HFFc6 (cell line): ENCODE results near the gene ARL8B. TPM values are rescaled to one million over a fixed set of nuclear protein-coding genes. Genes with fewer than 3 reads are reported as not detected.

Experiments used
- DNase-seq: peaks from one replicate; pipeline ENCODE4 v3.0.0-alpha.2; 2018
- H3K27ac Mint-ChIP-seq: 2 replicates; pipeline ENCODE4 v1.8.0; 2020; ENCODE audit warnings: mild to moderate bottlenecking, mixed read lengths
- H3K27me3 Mint-ChIP-seq: 2 replicates; pipeline ENCODE4 v1.8.0; 2021; ENCODE audit warnings: mild to moderate bottlenecking, moderate library complexity, mixed read lengths; ENCODE audit not compliant: insufficient read depth
- H3K36me3 Mint-ChIP-seq: 2 replicates; pipeline ENCODE4 v1.8.0; 2021; ENCODE audit warnings: low read depth, mixed read lengths
- H3K4me1 Mint-ChIP-seq: 2 replicates; pipeline ENCODE4 v1.8.0; 2020; ENCODE audit warnings: low read depth, mixed read lengths
- H3K4me3 Mint-ChIP-seq: 2 replicates; pipeline ENCODE4 v1.8.0; 2020; ENCODE audit warnings: mild to moderate bottlenecking, moderate library complexity, mixed read lengths
- H3K9me3 Mint-ChIP-seq: 2 replicates; pipeline ENCODE4 v1.8.0; 2020; ENCODE audit warnings: mild to moderate bottlenecking, mixed read lengths
- total RNA-seq, 6 experiments: library from RNA; stranded (reverse); fragmentation: NEBNext Ultra II Directional; extraction: Animal tissue kit (Norgen Biotek cat#: 25700); gene quantifications; 2 replicates in 1 of 6; 3 replicates in 5 of 6; pipeline ENCODE4 v1.2.3, GENCODE V29; 2021
- TF ChIP-seq, protein P1 (sequence below): fragments of 200-600 bp; sonication (generic); IDR thresholded peaks from 2 replicates; pipeline ENCODE4 v1.5.0; 2021; ENCODE audit warnings: antibody characterized with exemption, mild to moderate bottlenecking

The ARL8B gene
- total RNA-seq, 6 experiments from 2014 or later: 48.9 to 64.7 (median 53.7) TPM

- Mint-ChIP-seq H3K9me3 (no peaks in the 10 kb centered on the region), H3K36me3 (peaks cover 37% of the 10 kb centered on the region), H3K4me3 (peak overlapping the region; percentile 50), H3K27me3 (no peaks in the 10 kb centered on the region), H3K27ac (peak overlapping the region; percentile 85), H3K4me1 (peaks cover 77% of the 10 kb centered on the region)
- DNase-seq: no peak
- TF ChIP-seq, protein P1, sequence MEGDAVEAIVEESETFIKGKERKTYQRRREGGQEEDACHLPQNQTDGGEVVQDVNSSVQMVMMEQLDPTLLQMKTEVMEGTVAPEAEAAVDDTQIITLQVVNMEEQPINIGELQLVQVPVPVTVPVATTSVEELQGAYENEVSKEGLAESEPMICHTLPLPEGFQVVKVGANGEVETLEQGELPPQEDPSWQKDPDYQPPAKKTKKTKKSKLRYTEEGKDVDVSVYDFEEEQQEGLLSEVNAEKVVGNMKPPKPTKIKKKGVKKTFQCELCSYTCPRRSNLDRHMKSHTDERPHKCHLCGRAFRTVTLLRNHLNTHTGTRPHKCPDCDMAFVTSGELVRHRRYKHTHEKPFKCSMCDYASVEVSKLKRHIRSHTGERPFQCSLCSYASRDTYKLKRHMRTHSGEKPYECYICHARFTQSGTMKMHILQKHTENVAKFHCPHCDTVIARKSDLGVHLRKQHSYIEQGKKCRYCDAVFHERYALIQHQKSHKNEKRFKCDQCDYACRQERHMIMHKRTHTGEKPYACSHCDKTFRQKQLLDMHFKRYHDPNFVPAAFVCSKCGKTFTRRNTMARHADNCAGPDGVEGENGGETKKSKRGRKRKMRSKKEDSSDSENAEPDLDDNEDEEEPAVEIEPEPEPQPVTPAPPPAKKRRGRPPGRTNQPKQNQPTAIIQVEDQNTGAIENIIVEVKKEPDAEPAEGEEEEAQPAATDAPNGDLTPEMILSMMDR: no peak
Observed at GRCh38 chr3:5195605-5196004, 73.5 kb downstream of the ARL8B start.

GRCh38 chr3:5197022-5197421 is 74.9 kb downstream of the ARL8B start:
- Mint-ChIP-seq H3K4me3 (peak overlapping the region; percentile 32), H3K4me1 (peaks cover 69% of the 10 kb centered on the region), H3K27ac (peak overlapping the region; percentile 85), H3K36me3 (peaks cover 37% of the 10 kb centered on the region), H3K27me3 (no peaks in the 10 kb centered on the region), H3K9me3 (no peaks in the 10 kb centered on the region)
- DNase-seq: peak; percentile 51
- TF ChIP-seq, protein P1: no peak

DNA sequence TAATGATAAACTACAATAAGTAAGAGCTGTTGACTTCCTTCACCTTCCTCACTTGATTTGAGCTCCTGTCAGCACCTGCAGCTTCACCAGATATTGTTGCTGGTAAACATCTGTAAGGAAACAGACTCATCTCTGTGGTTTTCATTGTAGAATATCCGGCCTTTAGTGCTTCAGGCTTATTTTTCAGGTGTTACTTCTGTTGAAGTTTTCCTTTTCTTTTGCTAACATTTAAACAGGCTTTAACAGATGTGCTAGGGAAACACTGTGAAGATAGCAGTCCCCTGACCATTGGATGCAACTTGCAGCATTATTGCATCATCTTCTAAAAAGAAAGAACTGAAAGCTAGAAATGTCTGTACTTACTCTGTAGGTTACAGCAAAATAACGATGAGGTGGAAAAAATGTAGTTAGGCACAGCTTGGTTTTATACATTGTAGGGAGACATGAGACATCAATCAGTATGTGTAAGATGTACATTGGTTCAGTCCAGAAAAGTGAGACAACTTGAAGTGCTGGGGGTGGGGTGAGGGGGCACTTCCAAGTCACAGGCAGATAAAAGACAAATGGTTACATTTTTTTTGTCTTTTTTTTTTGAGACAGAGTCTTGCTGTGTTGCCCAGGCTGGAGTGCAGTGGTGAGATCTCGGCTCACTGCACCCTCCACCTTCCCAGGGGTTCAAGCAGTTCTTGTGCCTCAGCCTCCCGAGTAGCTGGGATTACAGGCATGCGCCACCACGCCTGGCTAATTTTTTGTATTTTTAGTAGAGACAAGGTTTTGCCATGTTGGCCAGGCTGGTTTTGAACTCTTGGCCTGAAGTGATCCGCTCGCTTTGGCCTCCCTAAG is 75.6 kb downstream of the ARL8B start:
- TF ChIP-seq, protein P1: no peak
- Mint-ChIP-seq H3K27me3 (no peaks in the 10 kb centered on the region), H3K9me3 (no peaks in the 10 kb centered on the region), H3K27ac (peak overlapping the region; percentile 85), H3K4me1 (peaks cover 63% of the 10 kb centered on the region), H3K4me3 (peak overlapping the region; percentile 32; the same call in 1 of the 2 replicates), H3K36me3 (peaks cover 35% of the 10 kb centered on the region)
- DNase-seq: no peak

GRCh38 chr3:5198313-5198677 is 76.2 kb downstream of the ARL8B start:
- H3K4me1 Mint-ChIP-seq: peaks cover 57% of the 10 kb centered on the region
- no peak for DNase-seq
- TF ChIP-seq, protein P1: no peak
- no peaks in the 10 kb centered on the region for H3K27me3 Mint-ChIP-seq
- peaks cover 31% of the 10 kb centered on the region for H3K36me3 Mint-ChIP-seq
- H3K9me3 Mint-ChIP-seq: no peaks in the 10 kb centered on the region
- H3K4me3 Mint-ChIP-seq: no peak overlapping the region
- peak overlapping the region; percentile 51 for H3K27ac Mint-ChIP-seq

DNA sequence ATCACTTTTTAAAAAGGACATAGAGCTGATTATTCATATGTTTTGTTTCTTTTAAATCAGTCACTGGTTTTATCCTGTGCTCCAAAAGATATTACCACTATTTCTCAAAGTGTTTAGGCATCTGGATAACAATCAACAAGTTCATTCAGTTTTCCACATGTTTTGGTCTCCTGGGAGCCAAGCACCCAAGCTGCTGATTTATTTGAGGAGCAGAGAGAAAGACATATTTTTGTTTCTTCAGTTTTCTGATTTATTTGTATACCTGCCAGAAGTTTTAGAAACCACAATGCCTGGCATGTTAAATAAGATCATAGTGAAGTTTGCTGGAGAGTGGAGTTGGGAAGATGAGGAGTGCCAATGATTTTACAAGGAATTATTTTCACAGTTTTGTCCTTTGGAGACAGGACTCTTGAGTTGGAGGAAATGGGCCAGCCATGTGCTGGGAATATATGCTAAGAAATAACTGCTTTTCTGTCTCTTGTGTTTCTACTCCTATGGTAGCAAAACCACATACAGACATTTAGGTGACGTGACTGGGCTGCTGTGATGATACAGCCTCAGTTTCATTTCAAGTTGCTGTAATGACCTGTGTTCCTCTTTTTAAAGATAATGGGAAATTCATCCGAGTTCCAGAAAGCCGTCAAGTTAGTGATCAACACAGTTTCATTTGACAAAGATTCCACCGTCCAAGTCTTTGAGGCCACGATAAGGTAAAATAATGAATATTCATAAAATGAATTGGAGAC is 77.1 kb downstream of the ARL8B start:
- no peak overlapping the region for H3K27ac Mint-ChIP-seq
- peaks cover 51% of the 10 kb centered on the region for H3K4me1 Mint-ChIP-seq
- DNase-seq: no peak
- no peaks in the 10 kb centered on the region for H3K9me3 Mint-ChIP-seq
- TF ChIP-seq, protein P1: no peak
- no peak overlapping the region for H3K4me3 Mint-ChIP-seq
- peaks cover 31% of the 10 kb centered on the region for H3K36me3 Mint-ChIP-seq
- H3K27me3 Mint-ChIP-seq: no peaks in the 10 kb centered on the region
